Ishikawa (cell line): Measurements from ENCODE around the gene RB1.

Experiments
- CEBPB ChIP-seq: IDR thresholded peaks from 2 replicates; pipeline ENCODE4 v1.6.1; 2012
- CREB1 ChIP-seq: IDR thresholded peaks from 2 replicates; pipeline ENCODE4 v1.6.1; 2012; ENCODE audit warnings: low read depth
- EGR1 ChIP-seq: IDR thresholded peaks from 2 replicates; pipeline ENCODE4 v1.6.1; 2012
- EP300 ChIP-seq: IDR thresholded peaks from 2 replicates; pipeline ENCODE4 v1.6.1; 2012; ENCODE audit warnings: borderline replicate concordance
- FOXM1 ChIP-seq: IDR thresholded peaks from 2 replicates; pipeline ENCODE4 v1.6.1; 2012; ENCODE audit warnings: low read depth, borderline replicate concordance
- MAX ChIP-seq: IDR thresholded peaks from 2 replicates; pipeline ENCODE4 v1.6.1; 2012
- NFIC ChIP-seq: IDR thresholded peaks from 2 replicates; pipeline ENCODE4 v1.6.1; 2012
- RAD21 ChIP-seq: IDR thresholded peaks from 2 replicates; pipeline ENCODE4 v1.6.1; 2012; ENCODE audit warnings: low read depth
- REST ChIP-seq: IDR thresholded peaks from 2 replicates; pipeline ENCODE4 v1.6.1; 2012; ENCODE audit warnings: low read depth, mild to moderate bottlenecking
- TAF1 ChIP-seq: IDR thresholded peaks from 2 replicates; pipeline ENCODE4 v1.6.1; 2012; ENCODE audit warnings: low read depth, mild to moderate bottlenecking
- TCF12 ChIP-seq: IDR thresholded peaks from 2 replicates; pipeline ENCODE4 v1.6.1; 2012; ENCODE audit warnings: low read depth
- TEAD4 ChIP-seq: IDR thresholded peaks from 2 replicates; pipeline ENCODE4 v1.6.1; 2012
- USF1 ChIP-seq: IDR thresholded peaks from 2 replicates; pipeline ENCODE4 v1.6.1; 2012
- YY1 ChIP-seq: IDR thresholded peaks from 2 replicates; pipeline ENCODE4 v1.6.1; 2012; ENCODE audit warnings: low read depth

GRCh38 chr13:48504606-48505005 lies 201.1 kb downstream of the RB1 start:
- no peak for TF ChIP-seq EP300
- TF ChIP-seq TAF1: no peak
- TF ChIP-seq NFIC: no peak
- no peak for TF ChIP-seq EGR1
- no peak for TF ChIP-seq YY1
- no peak for TF ChIP-seq MAX
- TF ChIP-seq CREB1: no peak
- no peak for TF ChIP-seq CEBPB
- TF ChIP-seq REST: no peak
- TF ChIP-seq TCF12: no peak
- no peak for TF ChIP-seq FOXM1
- no peak for TF ChIP-seq USF1
- no peak for TF ChIP-seq TEAD4
- no peak for TF ChIP-seq RAD21
